Breast epithelium (tissue), 3 donors: ENCODE results near the gene HOMEZ.

Experiments used
- CTCF ChIP-seq, 3 donors: fragments of 450-650 bp; IDR thresholded peaks; one replicate each; pipeline ENCODE4 v1.5.1; 2016 to 2017; ENCODE audit warnings: antibody characterized with exemption in 3 of 3, mild to moderate bottlenecking in 3 of 3, moderate library complexity in 3 of 3
- POLR2A ChIP-seq: fragments of 450-650 bp; IDR thresholded peaks from one replicate; pipeline ENCODE4 v1.6.1; 2016; ENCODE audit warnings: antibody characterized with exemption, mild to moderate bottlenecking, moderate library complexity

- TF ChIP-seq POLR2A (no peak), CTCF (IDR thresholded peaks at IDR 0.05) (no peak)
These were observed 43.9 kb downstream of the HOMEZ start for GRCh38 chr14:23242076-23242475.
